MM.1S (cell line): ENCODE measurements around the gene ZNHIT3.

Experiments
- EZH2phosphoT487 ChIP-seq: fragments of 300-600 bp; sonication (generic); IDR thresholded peaks from 2 replicates; pipeline ENCODE4 v1.6.1; 2018; ENCODE audit warnings: antibody characterized with exemption, low read length
- TF ChIP-seq, protein P1 (sequence below): fragments of 300-600 bp; sonication (generic); IDR thresholded peaks from 2 replicates; pipeline ENCODE4 v1.5.1; 2016; ENCODE audit warnings: antibody characterized with exemption, low read length, mixed read lengths

DNA sequence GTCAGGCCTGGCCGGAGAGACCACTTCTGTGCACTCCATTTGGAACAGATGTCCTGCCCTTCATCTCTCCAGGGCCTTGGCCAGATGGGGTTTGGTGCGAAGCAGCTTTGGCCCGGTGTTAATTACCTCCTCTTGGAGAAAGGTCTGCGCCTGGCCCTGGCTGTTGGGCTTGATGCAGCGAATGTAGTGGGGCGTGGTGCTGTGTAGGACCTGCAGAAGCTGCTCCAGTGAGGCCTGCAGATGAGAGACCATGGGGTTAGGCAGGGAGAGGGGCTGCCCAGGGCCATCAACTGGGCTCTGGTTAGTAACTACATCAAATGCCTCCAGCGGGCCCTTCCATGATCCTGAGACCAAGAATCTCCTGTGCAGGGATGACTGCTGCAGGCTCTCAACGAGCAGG is 18.7 kb downstream of the ZNHIT3 start:
- TF ChIP-seq EZH2phosphoT487 = no peak
- TF ChIP-seq, protein P1, sequence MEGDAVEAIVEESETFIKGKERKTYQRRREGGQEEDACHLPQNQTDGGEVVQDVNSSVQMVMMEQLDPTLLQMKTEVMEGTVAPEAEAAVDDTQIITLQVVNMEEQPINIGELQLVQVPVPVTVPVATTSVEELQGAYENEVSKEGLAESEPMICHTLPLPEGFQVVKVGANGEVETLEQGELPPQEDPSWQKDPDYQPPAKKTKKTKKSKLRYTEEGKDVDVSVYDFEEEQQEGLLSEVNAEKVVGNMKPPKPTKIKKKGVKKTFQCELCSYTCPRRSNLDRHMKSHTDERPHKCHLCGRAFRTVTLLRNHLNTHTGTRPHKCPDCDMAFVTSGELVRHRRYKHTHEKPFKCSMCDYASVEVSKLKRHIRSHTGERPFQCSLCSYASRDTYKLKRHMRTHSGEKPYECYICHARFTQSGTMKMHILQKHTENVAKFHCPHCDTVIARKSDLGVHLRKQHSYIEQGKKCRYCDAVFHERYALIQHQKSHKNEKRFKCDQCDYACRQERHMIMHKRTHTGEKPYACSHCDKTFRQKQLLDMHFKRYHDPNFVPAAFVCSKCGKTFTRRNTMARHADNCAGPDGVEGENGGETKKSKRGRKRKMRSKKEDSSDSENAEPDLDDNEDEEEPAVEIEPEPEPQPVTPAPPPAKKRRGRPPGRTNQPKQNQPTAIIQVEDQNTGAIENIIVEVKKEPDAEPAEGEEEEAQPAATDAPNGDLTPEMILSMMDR = no peak
